GM10847 (cell line): ENCODE measurements around the gene FAM174C.
A peak's percentile ranks its signal among the peaks of the same experiment; 100 is the strongest.

Source experiments
- POLR2A ChIP-seq: IDR thresholded peaks from 2 replicates; pipeline ENCODE4 v1.6.1; 2011; ENCODE audit not compliant: insufficient read length; ENCODE audit errors: extremely low read depth

FAM174C gene

GRCh38 chr19:1252821-1253513, 22.4 kb upstream of the FAM174C start:
- no peak for TF ChIP-seq POLR2A

DNA sequence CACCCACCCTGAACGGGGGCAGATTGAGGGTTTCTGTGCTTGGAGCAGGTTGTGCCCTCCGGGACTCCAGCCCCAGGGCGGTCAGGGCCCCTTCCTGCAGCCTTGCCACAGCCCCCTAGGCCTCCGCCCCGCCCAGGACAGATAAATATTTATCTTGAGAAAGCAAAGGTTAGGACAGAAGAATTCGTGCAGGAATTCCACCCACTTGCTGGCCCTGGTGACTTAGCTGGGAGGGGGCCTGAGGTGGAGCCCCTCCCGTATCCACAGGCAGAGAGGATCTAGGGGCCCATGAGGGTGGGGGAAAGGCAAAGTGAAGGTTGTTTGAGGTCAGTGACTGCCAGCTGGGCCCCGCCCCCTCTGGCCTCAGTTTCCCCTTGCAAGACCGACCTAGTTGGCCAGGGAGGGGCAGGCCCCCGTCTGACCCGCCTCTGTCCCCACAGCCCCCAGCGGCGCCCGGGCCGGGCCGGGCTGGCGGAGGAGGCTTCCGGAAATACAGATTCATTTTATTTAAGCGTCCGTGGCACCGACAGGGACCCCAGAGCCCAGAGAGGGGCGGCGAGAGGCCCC, 21.7 kb upstream of the FAM174C start:
- no peak for TF ChIP-seq POLR2A

DNA sequence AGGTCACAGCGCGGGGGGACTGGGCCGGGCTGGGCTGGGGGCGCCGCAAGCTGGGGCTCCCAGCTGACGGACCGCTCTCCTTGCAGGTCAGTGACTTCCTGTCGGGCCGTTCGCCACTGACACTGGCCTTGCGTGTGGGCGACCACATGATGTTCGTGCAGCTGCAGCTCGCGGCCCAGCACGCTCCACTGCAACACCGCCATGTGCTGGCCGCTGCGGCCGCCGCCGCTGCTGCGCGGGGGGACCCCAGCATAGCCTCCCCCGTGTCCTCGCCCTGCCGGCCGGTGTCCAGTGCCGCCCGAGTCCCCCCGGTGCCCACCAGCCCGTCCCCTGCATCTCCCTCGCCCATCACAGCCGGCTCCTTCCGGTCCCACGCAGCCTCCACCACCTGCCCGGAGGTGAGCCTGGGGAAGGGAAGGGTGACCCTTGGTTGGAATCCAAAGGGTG, 21.2 kb upstream of the FAM174C start:
- no peak for TF ChIP-seq POLR2A

DNA sequence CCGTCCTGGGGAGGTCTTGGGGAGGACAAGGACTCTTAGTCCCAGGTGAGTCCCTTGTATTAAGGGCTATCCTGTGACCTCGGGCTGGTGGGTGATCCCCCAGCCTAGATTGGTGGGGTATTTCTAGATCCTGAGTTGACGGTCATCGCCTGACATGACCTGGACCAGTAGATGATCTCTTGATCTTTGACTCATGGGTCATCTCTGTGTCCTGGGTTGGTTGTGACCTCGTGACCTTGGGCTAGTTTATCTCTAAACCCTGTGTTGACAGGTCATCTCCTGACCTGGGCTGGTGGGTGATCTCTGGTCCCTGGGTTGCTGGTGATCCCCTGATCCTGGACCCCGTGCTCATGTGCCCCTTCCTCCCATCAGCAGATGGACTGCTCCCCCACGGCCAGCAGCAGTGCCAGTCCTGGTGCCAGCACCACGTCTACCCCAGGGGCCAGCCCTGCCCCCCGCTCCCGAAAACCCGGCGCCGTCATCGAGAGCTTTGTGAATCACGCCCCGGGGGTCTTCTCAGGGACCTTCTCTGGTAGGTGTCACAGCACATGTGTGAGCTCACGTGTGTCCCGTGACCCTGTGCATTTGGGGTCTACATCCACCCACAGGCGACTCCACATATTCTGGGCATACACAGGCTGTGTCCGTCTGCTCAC, 20.7 kb upstream of the FAM174C start:
- TF ChIP-seq POLR2A = no peak

- TF ChIP-seq POLR2A = no peak
Observed at GRCh38 chr19:1255186-1256161, 19.9 kb upstream of the FAM174C start.

DNA sequence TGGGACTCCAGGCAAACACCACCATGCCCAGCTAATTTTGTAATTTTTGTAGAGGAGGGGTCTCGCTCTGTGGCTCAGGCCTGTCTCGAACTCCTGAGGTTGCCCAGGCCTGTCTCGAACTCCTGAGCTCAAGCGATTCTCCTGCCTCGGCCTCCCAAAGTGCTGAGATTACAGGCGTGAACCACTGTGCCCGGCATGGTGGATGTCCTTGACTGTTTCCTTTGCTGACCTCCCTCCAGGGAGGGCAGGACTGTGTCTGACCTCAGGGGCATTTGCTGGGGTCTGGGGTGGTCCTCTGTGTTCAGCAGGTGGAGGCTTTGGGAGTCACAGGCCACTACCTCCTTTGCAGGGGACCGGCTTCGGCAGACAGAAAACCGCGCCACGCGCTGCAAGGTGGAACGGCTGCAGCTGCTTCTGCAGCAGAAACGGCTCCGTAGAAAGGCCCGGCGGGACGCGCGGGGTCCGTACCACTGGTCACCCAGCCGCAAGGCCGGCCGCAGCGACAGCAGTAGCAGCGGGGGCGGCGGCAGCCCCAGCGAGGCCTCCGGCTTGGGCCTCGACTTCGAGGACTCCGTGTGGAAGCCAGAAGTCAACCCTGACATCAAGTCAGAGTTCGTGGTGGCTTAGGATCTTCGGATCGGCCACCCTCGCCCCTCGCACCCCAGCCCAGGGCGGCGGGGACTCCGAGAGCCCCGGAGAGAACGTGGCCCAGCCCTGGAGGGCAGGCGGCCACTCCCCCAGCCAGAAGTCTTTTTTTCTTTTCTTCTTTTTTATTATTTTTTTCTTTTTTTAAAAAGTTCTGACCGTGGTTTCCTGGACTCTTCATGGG, 18.5 kb upstream of the FAM174C start:
- no peak for TF ChIP-seq POLR2A

- no peak for TF ChIP-seq POLR2A
Observed at GRCh38 chr19:1257475-1258162, 17.7 kb upstream of the FAM174C start.

GRCh38 chr19:1258163-1258492, 17.2 kb upstream of the FAM174C start:
- TF ChIP-seq POLR2A = no peak

DNA sequence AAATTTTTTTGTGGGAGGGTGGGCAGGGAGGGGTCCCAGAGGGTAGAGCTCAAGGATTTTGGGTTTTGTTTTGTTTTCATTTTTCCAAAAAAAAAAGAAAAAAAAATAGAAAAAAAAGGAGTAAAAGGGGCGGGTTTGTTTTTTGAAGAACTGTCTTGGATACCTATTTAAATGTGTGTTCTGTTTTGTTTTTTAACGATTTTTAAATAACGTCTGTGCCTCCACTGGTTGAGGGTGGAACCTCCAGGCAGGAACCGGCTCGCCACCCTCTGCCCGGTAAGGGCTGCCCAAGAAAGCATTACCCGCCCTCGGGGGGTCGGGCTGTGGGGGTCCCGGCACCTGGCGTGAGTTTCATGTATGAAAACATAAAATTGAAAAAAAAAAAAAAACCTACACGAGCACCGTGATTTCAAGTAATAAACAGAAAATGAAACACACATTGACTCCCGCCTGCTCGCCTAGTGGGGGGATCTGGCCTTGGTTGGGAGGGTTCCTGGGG, 16.6 kb upstream of the FAM174C start:
- no peak for TF ChIP-seq POLR2A

DNA sequence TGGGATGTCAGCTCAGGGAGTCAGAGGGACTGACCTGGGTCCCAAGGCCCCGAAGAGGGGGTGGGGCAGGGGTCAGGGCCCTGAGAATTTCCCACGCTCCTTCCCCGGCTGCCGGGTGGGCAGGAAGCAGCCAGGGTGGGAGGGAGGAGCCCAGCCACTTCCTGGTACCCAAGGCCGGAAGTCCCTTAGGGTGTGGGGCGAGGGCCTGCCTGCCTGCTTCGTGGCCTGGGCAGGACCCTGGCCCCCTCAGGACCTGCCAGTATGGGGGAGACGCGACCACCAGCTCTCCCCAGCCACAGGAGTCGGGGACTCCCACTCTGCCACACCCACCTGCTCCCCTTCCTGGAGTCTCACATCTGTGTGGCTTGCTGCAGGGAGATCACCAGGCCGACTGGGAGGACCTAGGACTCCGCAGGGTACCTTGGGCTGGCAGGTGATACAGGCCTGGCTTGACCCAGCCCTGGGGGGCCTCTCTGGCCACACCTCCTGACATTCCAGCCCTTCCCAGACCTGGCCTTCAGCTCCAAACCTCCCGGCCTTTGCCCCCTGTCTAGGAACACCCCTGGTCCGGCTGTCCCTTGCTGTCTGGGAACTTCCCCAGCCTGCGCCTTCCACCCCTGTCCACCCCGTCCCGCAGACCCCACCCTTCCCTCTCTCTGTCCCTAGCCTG, 16.0 kb upstream of the FAM174C start:
- peak; percentile 75 for TF ChIP-seq POLR2A

GRCh38 chr19:1259876-1260748, 15.2 kb upstream of the FAM174C start:
- no peak for TF ChIP-seq POLR2A

DNA sequence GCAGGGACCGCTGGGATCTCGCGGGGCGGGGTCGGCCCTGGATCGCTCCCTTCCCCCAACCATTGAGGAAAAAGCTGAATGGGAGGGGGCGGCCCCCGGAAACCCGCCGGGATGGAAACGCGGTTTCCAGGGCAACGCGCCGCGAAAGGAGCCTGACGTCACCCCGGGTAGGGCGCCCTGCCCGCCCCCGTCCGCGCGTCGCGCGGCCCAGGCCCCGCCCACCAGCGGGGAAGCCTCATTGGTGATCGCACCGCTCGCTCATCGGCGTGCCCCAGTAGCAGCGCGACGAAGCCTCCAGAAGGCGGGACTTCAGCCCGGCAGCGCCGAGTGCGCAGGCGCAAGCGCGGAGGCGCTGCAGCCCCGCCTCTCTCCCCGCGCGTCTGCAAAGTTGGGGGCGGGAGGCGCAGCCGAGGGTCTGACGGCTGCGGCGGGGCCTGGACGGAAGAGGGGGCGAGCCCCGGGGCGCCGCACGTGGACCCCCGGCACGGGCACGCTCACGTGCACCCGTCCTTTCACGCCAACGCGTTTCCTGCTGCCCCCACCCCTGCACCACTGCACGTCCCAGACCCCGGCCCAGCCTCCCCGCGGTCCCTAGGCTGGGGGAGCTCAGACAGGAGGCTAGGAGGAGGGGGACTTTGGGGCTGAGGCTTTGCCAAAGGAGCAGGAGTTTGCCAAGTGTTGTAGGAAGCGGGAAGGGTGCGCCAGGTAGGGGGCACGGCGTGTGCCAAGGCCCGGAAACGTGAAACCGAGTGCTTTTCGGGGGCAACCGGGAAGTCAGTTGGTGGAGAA, 14.4 kb upstream of the FAM174C start:
- no peak for TF ChIP-seq POLR2A
